Stimulated activated CD4-positive, alpha-beta T cell treated with anti-CD3 and anti-CD28 coated beads, Interleukin-2, amount 100 ng/mL, for 48 hours (primary cell): ENCODE results near the gene POM121.
"Not testable (repeated sequence)": the region's sequence is repeated elsewhere in the genome, so short reads cannot be mapped to it uniquely, and the experiment has no call there.

Source experiments
- DNase-seq, 2 donors: peaks; one replicate each; pipeline ENCODE4 v3.0.0-alpha.2; 2020

The POM121 gene

DNA sequence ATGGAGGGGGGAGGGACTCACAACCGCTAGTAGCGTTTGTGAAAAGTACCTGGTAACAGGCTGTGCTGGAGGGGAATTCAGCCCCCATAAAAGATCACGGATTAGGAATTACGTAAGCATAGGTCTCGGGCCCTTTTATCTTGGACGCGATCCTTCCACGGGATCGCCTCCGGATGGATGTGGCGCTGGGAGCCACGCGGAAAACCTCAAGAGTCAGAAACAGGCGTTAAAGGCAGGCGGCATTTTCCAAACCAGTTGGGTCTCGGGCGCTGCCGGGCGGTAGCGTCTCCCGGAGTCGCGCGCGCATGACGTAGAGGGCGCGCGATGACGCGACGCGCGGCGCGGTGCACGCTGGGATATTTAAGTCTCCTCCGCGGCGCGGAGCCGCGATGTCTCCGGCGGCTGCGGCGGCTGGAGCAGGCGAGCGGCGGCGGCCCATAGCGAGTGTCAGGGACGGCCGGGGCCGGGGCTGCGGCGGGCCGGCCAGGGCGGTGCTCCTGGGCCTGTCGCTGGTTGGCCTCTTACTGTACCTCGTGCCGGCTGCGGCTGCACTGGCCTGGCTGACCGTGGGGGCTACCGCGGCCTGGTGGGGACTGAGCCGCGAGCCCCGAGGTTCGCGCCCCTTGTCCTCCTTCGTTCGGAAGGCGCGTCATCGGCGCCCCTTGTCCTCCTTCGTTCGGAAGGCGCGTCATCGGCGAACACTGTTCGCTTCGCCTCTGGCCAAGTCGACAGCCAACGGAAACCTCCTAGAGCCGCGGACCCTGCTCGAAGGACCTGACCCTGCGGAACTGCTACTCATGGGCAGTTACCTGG is at the start of gene POM121:
Gene POM121, plus strand, starts transcription at position 363 of the 813 bp plus-strand sequence. Its CDS starts 27 bp downstream, at position 390.
- DNase-seq: peak; percentile 75 to 84

DNA sequence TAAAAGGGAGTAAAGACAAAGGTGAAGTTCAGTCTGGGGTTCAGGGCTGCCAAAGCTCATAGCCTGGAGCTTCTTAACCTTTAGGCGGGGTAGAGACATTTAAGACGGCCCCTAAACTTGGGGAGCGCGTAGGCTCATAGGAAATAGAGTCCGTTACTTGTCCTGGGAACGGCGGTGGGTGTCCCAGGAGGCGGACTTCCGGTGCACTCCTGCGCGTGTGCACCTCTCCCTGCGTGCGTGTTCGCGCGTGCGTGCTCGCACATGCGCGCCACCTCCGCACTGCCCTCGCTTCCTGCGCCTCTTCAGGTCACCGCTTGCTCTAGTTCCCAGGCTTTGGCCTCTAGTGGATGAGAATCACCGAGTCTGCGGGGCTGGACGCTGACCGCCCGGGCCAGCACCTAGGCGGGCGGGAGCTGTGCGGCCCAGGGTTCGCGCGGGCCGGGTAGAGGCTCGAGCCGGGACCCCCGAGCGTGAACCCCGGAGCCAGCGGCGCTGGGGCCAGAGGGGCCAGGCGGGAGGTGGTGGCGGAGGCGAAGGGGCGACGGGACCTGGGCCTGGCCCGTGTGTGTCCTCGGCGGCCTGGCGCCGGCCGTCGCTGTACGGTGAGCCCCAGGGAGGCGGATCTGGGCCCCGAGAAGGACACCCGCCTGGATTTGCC is 45.7 kb upstream of the POM121 start:
- DNase-seq: peak; percentile 62 to 64

GRCh38 chr7:72879737-72880215 is 45.1 kb upstream of the POM121 start:
- peak; percentile 14 to 33 for DNase-seq

DNA sequence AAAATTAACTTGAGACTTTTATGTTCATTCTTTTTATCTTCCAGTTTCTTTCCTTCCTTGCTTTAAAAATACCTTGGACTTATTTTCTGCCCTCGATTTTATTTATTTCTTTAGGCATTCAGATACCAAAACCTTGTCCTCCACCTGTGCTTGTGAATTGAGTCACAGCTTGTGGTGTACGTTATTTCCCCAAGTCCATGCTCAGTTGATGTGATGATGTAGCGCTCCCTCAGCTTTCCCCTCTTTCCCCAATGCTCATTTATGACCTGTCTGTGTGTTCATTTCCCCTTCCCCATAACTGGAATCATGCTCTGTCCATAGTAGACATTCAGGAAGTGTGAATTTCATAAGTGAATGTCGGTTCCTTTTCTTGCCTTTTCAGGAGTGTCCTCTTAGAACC is 33.1 kb upstream of the POM121 start:
- not testable (repeated sequence) for DNase-seq

- not testable (repeated sequence) for DNase-seq
Measured at GRCh38 chr7:72904740-72905139, 20.2 kb upstream of the POM121 start.

DNA sequence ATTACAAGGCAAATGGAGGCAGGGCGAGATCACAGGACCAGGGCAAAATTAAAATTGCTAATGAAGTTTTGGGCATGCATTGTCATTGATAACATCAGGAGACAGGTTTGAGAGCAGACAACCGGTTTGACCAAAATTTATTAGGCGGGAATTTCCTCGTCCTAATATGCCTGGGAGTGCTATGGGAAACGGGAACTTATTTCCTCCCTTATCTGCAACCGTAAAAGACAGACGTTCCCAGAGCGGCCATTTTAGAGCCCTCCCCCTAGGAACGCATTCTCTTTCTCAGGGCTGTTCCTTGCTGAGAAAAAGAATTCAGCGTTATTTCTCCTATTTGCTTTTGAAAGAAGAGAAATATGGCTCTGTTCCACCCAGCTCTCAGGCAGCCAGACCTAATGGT is 16.5 kb upstream of the POM121 start:
- DNase-seq: not testable (repeated sequence)

- not testable (repeated sequence) for DNase-seq
Measured at GRCh38 chr7:72911395-72911794, 13.5 kb upstream of the POM121 start.

- DNase-seq: peak in 1 of 2 donors; percentile 25
Measured at GRCh38 chr7:72913750-72914149, 11.1 kb upstream of the POM121 start.

- DNase-seq: peak; percentile 40 to 52
Measured at GRCh38 chr7:72914756-72915525, 10.0 kb upstream of the POM121 start.

- no peak for DNase-seq
Measured at GRCh38 chr7:72919256-72919775, 5.6 kb upstream of the POM121 start.

DNA sequence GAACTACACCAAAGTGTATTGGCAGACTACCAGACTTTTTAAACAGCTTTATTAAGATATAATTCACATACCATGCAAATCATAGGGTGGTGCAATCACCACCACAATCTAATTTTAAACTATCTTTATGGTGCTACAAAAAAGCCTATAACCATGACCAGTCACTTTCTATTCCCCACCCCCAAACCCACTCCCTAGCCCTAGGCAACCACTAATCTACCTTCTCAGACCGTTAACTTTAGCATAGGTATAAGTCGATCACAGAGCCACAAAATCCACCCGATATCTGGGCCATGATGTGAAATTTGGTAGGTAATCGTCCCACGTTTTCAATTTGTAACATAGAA is 536 bp upstream of the POM121 start:
- DNase-seq: peak in 1 of 2 donors; percentile 3

DNA sequence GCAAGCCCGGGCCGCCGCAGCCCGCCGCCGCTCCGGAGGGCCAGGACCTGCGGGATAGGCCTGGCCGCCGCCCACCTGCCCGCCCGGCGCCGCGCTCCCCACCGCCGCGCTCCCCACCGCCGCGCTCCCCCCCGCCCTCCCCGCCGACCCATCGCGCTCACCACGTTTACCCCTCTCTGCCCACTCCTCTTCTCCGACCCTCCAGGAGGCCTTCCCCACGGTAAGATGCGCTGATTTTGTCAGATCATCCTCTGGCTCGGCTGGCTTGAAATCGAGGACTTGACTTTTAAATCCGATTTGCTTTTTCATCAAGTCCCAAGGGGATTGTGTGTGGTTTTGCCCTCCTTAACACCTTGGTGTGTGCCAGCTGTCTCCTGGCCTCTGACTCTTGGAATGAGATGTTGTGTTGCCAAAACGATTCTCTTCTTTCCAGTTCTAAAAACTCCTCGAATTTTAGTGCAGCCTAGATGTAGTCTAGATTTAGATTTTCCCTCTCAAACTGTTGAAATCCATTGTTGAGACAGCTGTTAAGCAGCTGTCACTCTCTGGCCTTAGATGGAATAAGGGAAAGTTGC is 738 bp downstream of the POM121 start:
- no peak for DNase-seq

DNA sequence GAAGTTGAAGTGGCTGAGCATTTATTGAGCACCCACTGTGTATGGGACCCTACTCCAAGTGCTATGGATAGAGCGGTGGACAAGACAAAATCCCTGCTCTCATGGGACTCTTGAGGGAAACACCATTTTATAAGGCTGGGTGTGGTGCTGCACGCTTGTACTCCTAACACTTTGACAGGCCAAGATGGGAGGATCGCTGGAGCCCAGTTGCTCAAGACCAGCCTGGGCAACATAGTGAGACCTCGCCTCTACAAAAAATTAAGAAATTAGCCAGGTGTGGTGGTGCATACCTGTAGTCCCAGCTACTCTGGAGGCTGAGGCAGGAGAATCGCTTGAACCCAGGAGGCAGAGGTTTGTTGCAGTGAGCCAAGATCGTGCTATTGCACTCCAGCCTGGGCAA is 2.9 kb downstream of the POM121 start:
- not testable (repeated sequence) for DNase-seq

- not testable (repeated sequence) for DNase-seq
Measured at GRCh38 chr7:72928216-72928615, 3.3 kb downstream of the POM121 start.

- DNase-seq: not testable (repeated sequence)
Measured at GRCh38 chr7:72942022-72942705, 17.3 kb downstream of the POM121 start.

DNA sequence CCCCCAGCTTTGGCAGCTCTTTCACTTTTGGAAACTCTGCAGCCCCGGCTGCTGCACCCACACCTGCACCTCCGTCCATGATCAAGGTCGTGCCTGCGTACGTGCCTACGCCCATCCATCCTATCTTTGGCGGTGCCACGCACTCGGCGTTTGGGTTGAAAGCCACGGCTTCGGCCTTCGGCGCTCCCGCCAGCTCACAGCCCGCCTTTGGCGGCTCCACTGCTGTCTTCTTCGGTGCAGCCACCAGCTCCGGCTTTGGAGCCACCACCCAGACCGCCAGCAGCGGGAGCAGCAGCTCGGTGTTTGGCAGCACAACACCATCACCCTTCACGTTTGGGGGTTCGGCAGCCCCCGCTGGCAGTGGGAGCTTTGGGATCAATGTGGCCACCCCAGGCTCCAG is 18.1 kb downstream of the POM121 start:
- not testable (repeated sequence) for DNase-seq

DNA sequence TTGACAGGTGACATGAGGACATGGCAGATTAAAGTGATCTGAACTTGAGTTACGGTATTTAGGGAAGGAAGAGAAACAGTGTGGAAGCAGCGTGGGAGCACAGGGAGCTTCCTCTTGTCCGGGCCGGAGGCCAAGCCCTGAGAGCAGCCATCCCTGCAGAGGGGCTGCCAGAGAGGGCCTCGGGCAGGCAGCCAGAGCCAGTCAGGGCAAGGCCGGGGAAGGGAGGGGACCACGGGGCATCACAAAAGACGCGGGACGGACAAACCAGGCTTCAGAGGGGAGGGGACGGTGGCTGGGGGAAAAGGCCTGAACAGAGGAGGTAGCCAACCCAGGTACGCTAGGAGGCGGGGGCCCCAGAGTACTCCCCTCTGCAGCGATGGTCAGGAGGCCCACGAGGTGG is 20.0 kb downstream of the POM121 start:
- not testable (repeated sequence) for DNase-seq

DNA sequence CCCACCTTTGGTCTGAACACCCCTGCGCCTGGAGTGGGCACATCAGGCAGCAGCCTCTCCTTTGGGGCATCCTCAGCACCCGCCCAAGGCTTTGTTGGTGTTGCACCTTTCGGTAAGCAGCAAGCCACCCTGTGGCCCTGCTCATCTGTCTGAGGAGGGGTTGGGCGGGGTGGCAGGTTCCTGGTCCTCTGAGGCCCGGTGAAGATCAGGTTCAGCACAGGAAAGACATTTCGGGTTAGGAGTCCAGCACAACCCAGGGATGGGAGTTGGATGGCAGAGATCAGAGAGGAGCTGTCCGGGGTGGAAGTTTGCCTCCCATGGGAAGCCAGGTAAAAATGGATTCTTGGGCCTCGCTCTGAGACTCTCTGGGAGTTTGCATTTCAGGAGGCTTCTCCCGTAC is 20.7 kb downstream of the POM121 start:
- not testable (repeated sequence) for DNase-seq

- not testable (repeated sequence) for DNase-seq
Measured at GRCh38 chr7:72946130-72946745, 21.3 kb downstream of the POM121 start.

DNA sequence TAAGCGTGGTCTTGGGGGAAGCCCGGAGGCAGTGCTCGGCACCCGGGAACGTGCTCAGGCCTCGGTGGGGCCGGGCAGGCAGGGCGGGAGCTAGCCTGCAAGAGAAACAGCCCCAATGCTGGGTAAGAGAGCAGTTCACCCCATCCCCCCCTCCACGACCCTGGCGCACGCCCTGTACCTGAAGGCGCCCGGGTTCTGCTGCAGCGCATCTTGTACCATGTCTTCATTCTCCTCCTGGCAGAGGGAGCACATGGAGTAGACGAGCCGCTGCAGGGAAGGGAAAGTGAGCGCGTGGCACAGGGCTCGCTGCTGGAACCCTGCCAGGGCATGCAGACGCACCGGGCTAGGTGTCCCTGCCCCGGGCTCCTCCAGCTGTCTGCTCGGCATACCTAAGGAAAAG is 23.8 kb downstream of the POM121 start:
- not testable (repeated sequence) for DNase-seq

DNA sequence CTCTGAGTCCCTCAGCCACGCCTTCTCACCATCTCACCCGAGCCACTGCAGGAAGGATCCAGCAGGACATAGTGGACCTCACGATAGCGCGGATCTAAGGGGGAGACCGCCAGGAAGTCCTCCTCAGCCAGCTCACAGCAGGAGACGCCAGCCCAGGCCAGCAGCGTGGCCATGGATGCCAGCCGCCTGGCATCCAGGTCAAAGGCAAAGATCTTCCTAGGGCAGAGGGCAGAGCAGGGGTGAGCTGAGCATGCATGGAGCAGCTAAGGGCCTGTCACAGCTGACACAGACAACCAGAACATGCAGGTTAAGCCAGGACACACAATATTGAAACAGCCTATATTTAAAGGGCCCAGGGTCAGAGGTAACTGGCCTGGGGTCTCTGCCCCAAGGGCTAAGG is 24.4 kb downstream of the POM121 start:
- DNase-seq: not testable (repeated sequence)

DNA sequence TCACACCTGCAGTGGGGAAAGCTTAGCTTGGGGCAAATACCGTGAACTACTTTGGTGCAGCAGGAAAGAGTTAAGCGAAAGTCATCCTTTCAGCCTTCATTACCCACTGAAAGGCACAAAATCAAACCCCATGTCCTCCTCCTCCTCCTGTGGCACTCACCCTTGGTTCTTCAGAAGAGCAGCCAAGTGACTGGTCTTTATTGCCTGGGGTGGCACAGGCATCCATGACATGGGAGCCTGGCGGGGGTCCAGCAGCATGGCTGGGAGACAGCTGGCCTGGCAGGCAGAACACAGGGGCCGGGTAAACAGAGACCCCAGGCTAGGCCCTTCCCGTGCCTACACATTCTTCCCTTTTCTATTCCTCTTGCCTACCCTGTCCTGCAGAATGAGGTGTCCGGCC is 24.8 kb downstream of the POM121 start:
- DNase-seq: not testable (repeated sequence)
